ENCODE measurements around the gene IFITM5.
"Not testable (repeated sequence)": the region's sequence is repeated elsewhere in the genome, so short reads cannot be mapped to it uniquely, and the experiment has no call there.

The IFITM5 gene

GRCh38 chr11:299081-299891 is at the start of gene IFITM5:
Gene IFITM5, minus strand, starts transcription at chr11:299526. Its CDS starts 36 bp downstream, at chr11:299490.
- no peak for DNase-seq

GRCh38 chr11:346529-346928 is 47.2 kb upstream of the IFITM5 start:
- DNase-seq: no peak

- DNase-seq: no peak
These were observed 45.7 kb upstream of the IFITM5 start for GRCh38 chr11:344836-345578.

GRCh38 chr11:342328-342727 is 43.0 kb upstream of the IFITM5 start:
- DNase-seq: no peak

GRCh38 chr11:340539-341512 is 41.5 kb upstream of the IFITM5 start:
- DNase-seq: no peak

- DNase-seq: no peak
These were observed 40.6 kb upstream of the IFITM5 start for GRCh38 chr11:339963-340362.

- DNase-seq: no peak
These were observed 38.4 kb upstream of the IFITM5 start for GRCh38 chr11:337711-338110.

GRCh38 chr11:336659-337198 is 37.4 kb upstream of the IFITM5 start:
- no peak for DNase-seq

- DNase-seq: no peak
These were observed 36.7 kb upstream of the IFITM5 start for GRCh38 chr11:335779-336658.

GRCh38 chr11:334264-334994 is 35.1 kb upstream of the IFITM5 start:
- no peak for DNase-seq

- not testable (repeated sequence) for DNase-seq
These were observed 34.4 kb upstream of the IFITM5 start for GRCh38 chr11:333616-334263.

GRCh38 chr11:332651-333480 is 33.5 kb upstream of the IFITM5 start:
- no peak for DNase-seq

GRCh38 chr11:331358-332060 is 32.2 kb upstream of the IFITM5 start:
- DNase-seq: no peak

- no peak for DNase-seq
These were observed 31.5 kb upstream of the IFITM5 start for GRCh38 chr11:330694-331357.

GRCh38 chr11:330307-330693 is 31.0 kb upstream of the IFITM5 start:
- no peak for DNase-seq

- no peak for DNase-seq
These were observed 30.5 kb upstream of the IFITM5 start for GRCh38 chr11:329886-330253.

- DNase-seq: not testable (repeated sequence)
These were observed 29.3 kb upstream of the IFITM5 start for GRCh38 chr11:328516-329100.

- DNase-seq: no peak
These were observed 28.7 kb upstream of the IFITM5 start for GRCh38 chr11:328012-328411.
